Occipital lobe (tissue), 3 donors: ENCODE measurements around the gene MMADHC. TPM values are rescaled to one million over a fixed set of nuclear protein-coding genes. Genes with fewer than 3 reads are reported as not detected.

ENCODE experiments used
- DNase-seq: peaks from one replicate; lab custom pipeline; 2025; lab: John Stamatoyannopoulos, UW
- small RNA-seq: library from RNA; depleted of rRNA; stranded (forward); fragments of <200 nt; gene quantifications from one replicate; pipeline ENCODE3, GENCODE V24; 2014
- total RNA-seq: library from RNA; depleted of rRNA; stranded (reverse); fragments of >200 nt; gene quantifications from one replicate; pipeline ENCODE4 v1.2.3, GENCODE V29; 2014

MMADHC gene
- total RNA-seq, 1 donor from 2014 or later: 137 TPM

- no peak for DNase-seq
Measured at GRCh38 chr2:149556452-149556851, 31.1 kb downstream of the MMADHC start.

GRCh38 chr2:149552830-149553229 is 34.7 kb downstream of the MMADHC start:
- DNase-seq: no peak

GRCh38 chr2:149552226-149552625 is 35.3 kb downstream of the MMADHC start:
- no peak for DNase-seq

- DNase-seq: no peak
Measured at GRCh38 chr2:149544692-149545091, 42.9 kb downstream of the MMADHC start.

GRCh38 chr2:149543845-149544244 is 43.7 kb downstream of the MMADHC start:
- no peak for DNase-seq

- DNase-seq: no peak
Measured at GRCh38 chr2:149540138-149540537, 47.4 kb downstream of the MMADHC start.

- no peak for DNase-seq
Measured at GRCh38 chr2:149538138-149538833, 49.3 kb downstream of the MMADHC start.

- no peak for DNase-seq
Measured at GRCh38 chr2:149537092-149537726, 50.4 kb downstream of the MMADHC start.

GRCh38 chr2:149536649-149537048 is 50.9 kb downstream of the MMADHC start:
- DNase-seq: no peak

GRCh38 chr2:149534674-149535073 is 52.9 kb downstream of the MMADHC start:
- no peak for DNase-seq

- no peak for DNase-seq
Measured at GRCh38 chr2:149528983-149529382, 58.6 kb downstream of the MMADHC start.

- DNase-seq: no peak
Measured at GRCh38 chr2:149527998-149528755, 59.4 kb downstream of the MMADHC start.

GRCh38 chr2:149526689-149527088 is 60.9 kb downstream of the MMADHC start:
- DNase-seq: no peak

GRCh38 chr2:149525323-149525722 is 62.3 kb downstream of the MMADHC start:
- DNase-seq: no peak

Small RNAs within 50 kb of the gene (small RNA-seq; reads per million reads assigned to genes)
- not detected for gene RNU6-601P
